Renal pelvis (tissue), 4 donors: Measurements from ENCODE around the gene MYH11. TPM values are rescaled to one million over a fixed set of nuclear protein-coding genes. Genes with fewer than 3 reads are reported as not detected.

Source experiments
- DNase-seq: peaks from one replicate; pipeline ENCODE4 v3.0.0-alpha.2; 2013
- polyA plus RNA-seq, 3 donors: library from polyadenylated mRNA; unstranded; fragments of 120-200 nt; gene quantifications; one replicate each; pipeline ENCODE4 v1.2.1, GENCODE V29; 2013; ENCODE audit not compliant: insufficient read length in 3 of 3

Gene MYH11
- polyA plus RNA-seq, 3 donors: 9.2 to 12.7 (median 12.1) TPM

DNA sequence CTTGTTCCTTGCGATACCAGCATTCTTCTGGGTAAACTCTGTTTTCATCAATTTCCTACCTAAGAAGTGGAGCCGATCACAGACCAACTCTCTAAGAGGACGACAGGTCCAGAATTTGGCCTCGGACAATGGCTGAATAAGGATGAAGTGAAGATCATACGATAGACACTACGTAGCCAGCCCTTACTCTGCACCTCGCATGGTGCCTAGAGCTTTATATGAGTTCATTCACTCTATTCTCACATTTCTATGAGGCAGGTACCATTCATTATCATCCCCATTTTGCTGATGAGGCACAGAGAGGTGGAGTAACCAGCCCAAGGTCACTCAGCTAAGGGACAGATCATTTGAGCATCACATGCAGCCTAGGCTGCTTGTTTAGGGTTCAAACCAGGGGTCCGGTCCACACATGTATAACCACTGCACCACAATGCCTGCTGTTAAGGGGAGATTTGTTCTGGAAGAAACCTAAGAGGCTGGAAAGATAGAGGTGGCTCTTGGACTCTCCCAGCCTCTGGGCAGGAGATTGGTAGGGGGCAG is 78.6 kb downstream of the MYH11 start:
- DNase-seq: no peak

DNA sequence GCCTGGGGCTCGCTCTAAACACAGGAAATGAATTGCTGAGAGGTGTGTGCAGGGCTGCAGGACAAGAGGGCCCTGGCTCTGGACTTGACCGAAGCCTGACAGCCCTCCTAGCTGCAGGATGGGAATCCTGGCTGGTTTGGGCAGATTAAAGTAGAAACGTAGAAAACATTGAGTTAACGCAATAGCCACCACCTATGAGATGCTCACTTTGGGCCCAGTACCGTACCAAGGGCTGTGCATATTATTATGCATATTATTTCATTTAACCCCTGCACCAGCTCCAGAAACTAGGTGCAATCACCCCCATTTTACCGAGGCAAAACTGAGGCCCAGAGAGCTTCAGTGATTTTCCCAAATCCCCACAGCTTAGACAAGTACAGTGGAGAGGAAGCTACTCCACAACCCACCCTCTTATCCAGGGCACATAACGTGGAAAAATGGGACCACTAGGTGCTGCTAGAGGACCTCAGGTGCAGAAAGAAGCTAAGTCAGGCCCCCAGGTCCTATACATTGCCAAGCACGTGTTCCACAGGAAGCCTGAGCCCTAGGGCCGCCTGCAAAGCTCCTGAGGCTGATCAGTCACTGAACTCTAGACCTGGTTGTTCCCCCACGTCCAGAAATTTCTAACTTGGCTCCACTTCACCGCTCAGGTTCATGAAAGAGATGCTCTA is 79.2 kb downstream of the MYH11 start:
- DNase-seq: no peak

DNA sequence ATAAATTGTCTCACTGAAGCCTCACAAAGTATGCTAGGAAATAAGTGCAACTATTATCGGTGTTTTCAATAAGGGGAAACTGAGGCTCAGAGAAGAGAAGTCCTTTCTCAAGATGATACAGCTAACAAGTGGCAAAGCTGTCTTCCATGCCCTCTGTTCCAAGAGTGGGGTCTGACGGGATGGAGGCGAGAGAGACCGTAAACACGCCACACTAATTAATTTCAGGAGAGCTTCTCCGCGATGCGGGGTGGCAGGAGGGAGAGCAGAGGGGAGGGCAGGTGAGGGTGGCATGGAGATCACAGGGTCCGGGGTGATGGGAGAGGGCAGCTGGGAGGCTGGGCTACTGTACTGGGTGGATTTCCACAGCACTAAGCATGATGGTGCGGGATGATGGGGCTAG is 80.3 kb downstream of the MYH11 start:
- no peak for DNase-seq

DNA sequence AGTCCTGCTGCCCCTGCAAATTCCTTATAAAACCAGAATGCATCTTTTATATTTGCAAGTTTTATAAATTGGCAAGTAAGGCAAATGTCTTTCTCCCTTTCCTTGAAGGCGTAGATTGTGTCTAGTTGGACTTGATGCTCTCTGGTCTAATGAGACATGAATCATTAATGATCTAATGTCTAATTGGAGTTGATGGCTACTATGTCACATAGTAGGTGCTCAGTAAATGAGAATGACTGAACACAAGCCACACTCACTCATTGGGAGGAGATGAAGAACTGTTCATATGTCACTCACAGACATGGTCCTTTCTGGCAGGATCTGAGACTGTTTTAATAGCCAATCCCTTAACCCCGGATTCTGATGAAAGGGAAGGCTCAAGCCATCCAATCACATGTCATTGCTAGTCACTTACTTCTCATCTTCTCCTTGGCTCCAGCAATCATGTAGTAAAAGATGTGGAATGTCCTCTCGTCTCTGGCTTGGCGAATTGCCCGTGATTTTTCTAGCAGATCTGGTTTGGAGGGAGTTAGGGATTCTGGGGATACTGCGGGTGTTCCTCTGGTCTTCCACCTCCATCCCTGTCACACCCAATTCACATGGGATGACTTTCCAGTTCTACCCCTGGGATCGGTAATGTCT is 81.0 kb downstream of the MYH11 start:
- no peak for DNase-seq

DNA sequence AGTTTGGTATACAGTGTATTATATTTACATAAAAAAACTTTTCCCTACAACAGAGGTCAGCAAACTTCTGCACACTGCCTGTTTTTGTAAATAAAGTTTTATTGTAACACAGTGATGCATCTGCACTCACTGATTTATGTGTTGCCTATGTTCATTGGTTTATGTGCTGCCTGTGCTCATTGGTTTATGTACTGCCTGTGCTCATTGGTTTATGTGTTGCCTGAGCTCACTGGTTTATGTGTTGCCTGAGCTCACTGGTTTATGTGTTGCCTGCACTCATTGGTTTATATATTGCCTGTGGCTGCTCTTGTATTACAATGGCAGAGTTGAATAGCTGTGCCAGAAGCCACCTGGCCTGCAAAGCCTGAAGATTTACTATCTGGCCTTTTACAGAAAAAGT is 81.6 kb downstream of the MYH11 start:
- no peak for DNase-seq

DNA sequence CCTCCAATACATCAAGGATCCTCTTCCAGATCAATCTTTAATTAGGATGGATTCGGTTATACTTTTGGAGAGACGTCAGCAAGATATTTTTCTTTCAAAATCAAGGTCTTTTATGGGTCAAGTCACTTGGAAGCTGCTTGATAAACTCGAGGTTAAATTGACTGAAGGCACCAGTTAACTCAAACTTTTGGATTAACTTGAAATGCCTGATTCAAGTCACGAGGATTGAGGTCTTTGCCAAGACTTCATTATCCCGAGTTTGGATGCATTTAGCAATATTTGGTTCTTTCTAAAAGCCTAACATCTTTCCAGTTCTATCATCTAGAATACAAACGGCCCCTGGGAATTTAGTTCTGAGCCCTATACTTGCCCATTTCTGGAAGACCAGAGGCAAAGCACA is 82.9 kb downstream of the MYH11 start:
- DNase-seq: no peak

DNA sequence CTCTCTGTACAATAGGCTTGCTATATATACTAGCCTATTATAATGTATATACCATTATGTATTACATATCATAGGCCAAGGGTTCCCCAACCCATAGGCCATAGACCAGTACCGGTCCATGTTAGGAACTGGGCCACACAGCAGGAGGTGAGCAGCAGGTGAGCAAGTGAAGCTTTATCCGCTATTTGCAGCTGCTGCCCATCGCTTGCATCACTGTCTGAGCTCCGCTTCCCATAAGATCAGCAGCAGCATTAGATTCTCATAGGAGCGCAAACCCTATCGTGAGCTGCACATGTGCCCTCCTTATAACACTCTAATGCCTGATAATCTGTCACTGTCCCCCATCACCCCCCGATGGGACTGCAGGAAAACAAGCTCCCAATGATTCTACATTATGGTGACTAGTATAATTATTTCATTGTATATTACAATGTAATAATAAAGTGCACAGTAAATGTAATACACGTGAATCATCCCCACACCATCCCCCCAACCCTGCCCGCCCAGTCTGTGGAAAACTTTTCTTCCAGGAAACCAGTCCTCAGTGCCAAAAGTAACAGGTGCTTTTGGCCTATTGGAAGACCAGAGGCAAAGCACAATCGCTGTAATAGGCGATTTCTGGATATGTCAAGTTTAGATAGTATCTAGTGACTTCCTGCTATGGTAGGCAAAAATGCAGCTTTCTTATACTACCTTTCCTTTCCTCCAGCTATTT is 84.1 kb downstream of the MYH11 start:
- no peak for DNase-seq

DNA sequence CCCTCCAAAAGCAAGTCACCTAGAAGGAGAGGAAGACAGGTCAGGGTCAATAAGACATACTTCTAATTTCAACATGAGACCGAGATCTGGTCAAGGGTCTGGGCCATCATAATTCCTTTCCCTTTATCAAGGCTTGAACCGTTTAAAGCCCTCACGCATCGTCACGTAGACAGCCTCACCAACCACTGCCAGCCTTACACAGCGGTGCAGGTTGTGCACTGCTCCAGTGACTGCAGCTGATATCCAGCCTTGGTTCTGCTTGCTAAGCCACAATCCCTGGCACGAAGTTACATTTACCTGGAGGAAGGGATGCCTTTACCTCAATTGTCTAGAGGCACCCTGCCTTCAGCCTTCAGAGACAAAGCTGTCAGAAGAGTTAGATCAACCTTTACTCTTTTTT is 85.1 kb downstream of the MYH11 start:
- no peak for DNase-seq

DNA sequence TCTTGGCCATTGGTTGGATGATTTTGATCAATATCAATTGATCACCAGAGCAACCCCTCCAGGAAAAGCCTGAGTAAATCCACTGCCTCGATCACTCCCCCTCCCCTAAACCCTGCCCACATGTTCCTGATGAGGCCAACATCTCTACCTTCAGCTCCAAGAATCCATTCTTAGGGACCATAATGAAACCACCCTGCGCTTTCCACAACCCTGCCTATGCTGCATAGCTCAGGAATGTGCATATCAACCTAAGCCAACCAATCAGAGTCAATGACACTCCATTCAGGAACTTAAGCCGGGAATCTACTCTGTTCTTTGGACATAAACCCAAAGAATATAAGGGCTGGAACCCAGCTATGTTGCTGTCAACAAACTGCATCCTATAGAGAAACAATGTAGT is 86.3 kb downstream of the MYH11 start:
- no peak for DNase-seq

DNA sequence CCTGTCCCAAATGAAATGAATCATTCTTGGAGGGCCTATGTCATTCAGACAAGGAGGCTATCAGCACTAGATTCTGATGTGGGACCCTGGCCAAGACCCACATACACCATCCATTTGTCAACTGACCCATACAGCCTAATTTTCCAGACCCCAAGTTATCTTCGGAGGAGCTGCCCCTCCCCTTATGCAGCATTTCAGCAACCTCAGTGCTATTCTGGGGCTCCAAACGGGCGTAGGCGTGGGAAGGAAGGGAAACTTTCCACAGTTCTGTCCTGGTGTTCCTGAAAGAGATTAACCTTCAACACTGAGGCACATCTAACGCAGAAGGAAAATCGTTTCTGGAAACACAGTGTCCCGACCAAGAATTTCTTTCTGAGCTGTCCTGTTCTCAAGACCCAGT is 86.7 kb downstream of the MYH11 start:
- no peak for DNase-seq

DNA sequence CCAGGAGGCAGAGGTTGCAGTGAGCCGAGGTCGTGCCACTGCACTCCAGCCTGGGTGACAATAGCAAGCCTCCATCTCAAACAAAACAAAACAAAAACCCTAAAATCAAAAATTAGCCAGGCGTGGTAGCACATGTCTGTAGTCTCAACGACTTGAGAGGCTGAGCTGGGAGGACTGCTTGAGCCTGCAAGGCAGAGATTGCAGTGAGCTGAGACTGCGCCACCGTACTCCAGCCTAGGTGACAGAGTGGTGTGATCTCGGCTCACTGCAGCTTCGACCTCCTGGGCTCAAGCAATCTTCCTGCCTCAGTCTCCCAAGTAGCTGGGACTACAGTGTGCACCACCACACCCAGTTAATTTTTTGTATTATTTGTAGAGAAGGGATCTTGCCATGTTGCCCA is 87.6 kb downstream of the MYH11 start:
- DNase-seq: no peak

DNA sequence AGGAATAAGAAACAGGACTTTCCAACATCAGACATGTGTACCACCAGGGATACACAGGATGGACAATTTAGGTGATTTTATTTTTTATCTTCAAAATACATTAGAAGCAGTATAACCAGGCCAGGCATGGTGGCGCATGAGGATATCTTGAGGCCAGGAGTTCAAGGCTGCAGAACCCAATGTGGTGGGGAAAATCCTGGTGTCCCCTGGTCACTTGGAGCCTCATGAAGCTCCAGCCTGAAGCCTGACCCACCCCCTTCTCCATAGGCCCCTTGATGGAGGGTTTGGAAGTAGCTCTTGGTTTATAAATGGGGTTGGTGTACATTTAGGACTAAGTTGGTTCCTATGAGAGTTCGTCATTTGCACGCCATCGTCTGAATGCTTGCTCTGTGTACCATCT is 88.6 kb downstream of the MYH11 start:
- DNase-seq: no peak

DNA sequence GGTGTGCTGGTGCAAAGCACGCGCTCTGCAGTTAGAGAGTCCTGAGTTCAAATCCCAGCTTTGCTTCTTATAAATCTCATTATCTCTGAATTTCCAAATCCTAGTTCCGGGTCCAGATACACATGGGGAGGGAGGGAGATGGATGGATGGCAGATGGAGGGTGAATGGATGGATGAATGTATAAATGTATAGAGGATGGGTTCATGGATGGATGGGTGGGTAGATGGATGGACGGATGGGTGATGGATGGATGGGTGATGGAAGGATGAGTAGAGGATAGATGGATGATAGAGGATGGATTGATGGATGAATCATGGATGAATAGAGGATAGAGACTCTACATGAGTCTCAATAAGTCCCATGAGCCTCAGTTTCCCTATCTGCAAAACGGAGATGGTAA is 89.9 kb downstream of the MYH11 start:
- no peak for DNase-seq

DNA sequence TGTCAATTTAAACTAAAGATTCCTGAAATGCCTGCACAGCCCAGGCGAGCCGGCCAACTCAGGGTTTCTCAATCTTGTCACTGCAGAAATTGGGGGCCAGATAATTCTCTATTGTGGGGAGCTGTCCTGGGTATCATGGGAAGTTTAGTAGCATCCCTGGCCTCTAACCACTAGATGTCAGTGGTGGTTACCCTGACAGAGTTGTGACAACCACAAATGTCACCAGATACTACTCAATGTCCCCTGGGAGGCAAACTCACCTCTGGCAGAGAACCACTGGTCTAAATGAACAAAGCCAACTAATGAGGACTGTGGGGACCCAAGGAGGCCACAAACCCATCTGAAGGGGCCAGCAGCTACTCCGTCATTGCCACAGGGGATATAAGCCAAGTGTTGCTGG is 90.9 kb downstream of the MYH11 start:
- DNase-seq: peak; percentile 52

DNA sequence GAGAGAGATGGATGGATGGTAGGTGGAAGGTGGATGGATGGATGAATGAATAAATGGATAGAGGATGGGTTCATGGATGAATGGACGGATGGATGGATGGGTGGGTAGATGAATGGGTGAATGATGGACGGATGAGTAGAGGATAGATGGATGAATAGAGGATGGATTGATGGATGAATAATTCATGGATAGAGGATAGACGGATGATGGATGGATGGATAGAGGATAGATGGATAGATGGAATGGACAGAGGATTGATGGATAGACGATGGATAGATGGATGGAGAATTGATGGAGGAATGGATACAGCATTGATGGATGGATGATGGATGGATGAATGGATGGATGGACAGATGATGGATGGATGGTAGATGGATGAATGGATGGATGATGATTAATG is 91.7 kb downstream of the MYH11 start:
- no peak for DNase-seq

DNA sequence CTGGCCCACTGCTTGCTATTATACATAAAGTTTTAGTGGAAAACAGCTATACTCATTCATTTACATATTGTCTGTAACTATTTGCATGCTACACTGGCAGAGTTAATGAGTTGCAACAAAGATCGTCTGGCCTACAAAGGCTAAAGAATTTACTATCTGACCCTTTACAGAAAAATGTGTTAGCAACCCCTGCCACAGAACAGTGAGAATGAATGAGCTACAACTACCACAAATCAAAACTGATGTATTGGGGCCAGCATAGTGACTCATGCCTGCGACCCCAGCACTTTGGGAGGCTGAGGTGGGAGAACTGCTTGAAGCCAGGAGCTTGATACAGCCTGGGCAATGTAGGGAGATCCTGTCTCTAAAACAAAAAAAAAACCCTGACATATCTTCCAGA is 92.7 kb downstream of the MYH11 start:
- no peak for DNase-seq

DNA sequence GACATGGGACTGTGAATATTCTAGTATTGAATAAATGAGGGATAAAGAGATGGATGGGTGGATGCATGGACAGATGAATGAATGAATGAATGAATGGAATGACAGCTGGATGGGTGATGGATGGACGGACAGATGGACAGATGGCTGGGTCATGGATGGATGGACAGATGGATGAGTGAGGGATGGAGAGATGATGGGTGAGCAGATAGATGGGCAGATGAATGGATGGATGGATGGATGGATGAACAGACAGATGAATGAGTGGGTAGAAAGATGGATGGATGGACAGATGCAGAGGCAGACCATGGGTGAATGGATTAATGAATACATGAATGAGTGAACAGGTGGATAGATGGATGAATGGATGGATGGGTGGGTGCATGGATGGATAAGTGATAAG is 96.7 kb downstream of the MYH11 start:
- no peak for DNase-seq

DNA sequence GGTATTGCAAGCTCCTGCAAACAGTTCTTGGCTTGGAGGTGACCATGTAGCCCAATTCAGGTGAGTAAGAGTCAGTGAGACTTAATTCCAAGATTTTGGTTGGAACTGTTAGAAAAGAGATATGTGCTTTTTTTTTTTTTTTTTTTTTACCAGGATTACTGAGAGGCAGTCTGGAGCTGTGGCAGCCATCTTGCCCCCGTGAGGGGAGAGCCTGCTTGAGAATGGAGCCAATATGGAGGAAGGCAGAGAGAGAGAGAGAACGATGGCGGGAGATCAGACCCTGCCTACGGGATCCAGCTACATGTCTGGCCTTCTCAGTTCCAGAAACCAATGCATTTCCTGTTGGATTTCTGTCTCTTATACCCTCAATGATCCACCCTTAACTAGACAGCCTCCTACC is 97.8 kb downstream of the MYH11 start:
- DNase-seq: no peak

DNA sequence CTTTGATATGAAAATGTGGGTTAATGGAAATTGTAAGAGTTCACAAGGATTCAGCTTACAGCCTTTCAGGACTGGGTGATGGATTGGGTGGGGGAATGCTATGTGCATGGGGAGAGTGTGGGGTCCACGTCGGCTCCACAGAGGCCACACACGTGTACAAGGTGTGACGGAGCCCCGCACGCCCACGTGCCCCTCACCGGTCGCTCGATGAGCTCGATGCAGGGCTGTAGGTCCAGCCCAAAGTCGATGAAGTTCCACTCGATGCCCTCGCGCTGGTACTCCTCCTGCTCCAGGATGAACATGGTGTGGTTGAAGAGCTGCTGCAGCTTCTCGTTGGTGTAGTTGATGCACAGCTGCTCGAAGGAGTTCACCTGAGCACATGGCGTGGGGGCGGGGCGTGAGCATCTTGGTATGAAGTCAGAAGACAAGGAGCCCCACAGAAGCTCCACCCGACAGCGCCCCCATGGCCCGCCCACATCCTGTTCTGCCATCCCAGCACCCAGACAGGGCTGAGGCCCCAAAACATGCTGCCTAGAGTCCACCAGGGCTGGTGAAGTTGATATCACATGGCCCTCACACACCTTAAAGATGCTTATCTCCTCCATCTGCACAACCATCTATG is 99.1 kb downstream of the MYH11 start:
- DNase-seq: no peak

DNA sequence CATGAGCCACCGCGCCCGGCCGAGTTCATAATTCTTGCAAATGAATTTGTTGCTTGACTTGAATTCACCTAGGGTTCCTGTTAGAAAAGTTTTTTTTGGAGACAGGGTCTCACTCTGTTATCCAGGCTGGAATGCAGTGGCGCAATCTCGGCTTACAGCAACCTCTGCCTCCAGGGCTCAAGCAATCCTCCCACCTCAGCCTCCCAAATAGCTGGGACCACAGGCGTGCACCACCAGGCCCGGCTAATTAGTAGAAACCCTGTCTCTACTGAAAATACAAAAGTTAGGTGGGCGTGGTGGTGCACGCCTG is 99.8 kb downstream of the MYH11 start:
- no peak for DNase-seq

DNA sequence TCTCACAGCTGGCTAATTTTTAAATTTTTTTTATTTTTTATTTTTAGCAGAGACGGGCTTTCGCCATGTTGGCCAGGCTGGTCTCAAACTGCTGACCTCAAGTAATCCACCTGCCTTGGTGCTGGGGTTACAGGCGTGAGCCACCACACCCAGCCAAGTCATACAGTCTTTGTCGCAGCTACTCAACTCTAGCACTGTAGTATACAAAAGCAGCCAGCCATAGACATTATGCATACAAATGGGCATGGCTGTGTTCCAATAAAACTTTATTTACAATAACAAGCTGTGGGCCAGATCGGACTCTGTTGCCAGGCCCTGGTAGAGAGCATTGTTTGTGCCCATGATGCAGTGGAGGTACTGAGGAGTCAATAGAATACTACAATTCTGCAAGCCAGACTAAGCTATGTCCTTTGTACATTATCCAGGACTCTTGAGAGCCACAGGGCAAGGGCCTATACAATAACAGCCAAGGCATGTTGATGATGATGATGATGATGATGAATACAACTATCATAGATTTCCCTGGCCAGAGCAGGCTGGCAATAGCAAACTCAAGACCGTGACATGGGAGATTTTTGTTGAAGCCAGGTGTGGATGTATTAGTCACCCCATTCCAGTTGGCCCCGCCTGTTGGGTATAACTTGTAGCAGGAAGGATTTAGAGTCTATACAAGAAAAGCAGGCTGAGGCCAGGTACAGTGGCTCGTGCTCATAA is 101.8 kb downstream of the MYH11 start:
- DNase-seq: no peak
